Muscle layer of colon (tissue), 2 donors: Measurements from ENCODE around the gene RGS10.

Source experiments
- H3K27ac ChIP-seq: one replicate; pipeline ENCODE4 v1.7.0; 2013; ENCODE audit warnings: low read depth, mild to moderate bottlenecking, low read length, moderate library complexity
- H3K27me3 ChIP-seq, 2 donors: one replicate each; pipeline ENCODE4 v1.7.0; 2013; ENCODE audit warnings: low read length in 2 of 2, mild to moderate bottlenecking in 2 of 2; ENCODE audit not compliant: insufficient read depth in 2 of 2, control insufficient read depth in 1 of 2
- H3K36me3 ChIP-seq: one replicate; pipeline ENCODE4 v1.7.0; 2013; ENCODE audit warnings: mild to moderate bottlenecking, low read length; ENCODE audit not compliant: insufficient read depth
- H3K4me1 ChIP-seq: one replicate; pipeline ENCODE4 v1.7.0; 2013; ENCODE audit warnings: mild to moderate bottlenecking, low read length; ENCODE audit not compliant: insufficient read depth
- H3K4me3 ChIP-seq, 2 donors: one replicate each; pipeline ENCODE4 v1.7.0; 2013; ENCODE audit warnings: low read length in 2 of 2, low read depth in 1 of 2, mild to moderate bottlenecking in 1 of 2, moderate library complexity in 1 of 2
- H3K9ac ChIP-seq: one replicate; pipeline ENCODE4 v1.7.0; 2013; ENCODE audit warnings: low read length
- H3K9me3 ChIP-seq: one replicate; pipeline ENCODE4 v1.7.0; 2013; ENCODE audit warnings: mild to moderate bottlenecking, low read length
- donor health status: abdominal sarcoma.
- donor health status: Adenocarcinoma of cecum.

The RGS10 gene

GRCh38 chr10:119549247-119549999 lies 6.9 kb upstream of the RGS10 start:
- no peaks in the 10 kb centered on the region for H3K9me3 ChIP-seq
- H3K4me1 ChIP-seq: peaks cover 12% of the 10 kb centered on the region
- H3K27ac ChIP-seq: no peak overlapping the region
- no peaks in the 10 kb centered on the region for H3K27me3 ChIP-seq
- no peak overlapping the region for H3K9ac ChIP-seq
- H3K4me3 ChIP-seq: no peak overlapping the region
- no peaks in the 10 kb centered on the region for H3K36me3 ChIP-seq

GRCh38 chr10:119546009-119546408 lies 3.5 kb upstream of the RGS10 start:
- Histone ChIP-seq H3K27ac (peak overlapping the region; percentile 10), H3K9me3 (no peaks in the 10 kb centered on the region), H3K9ac (no peak overlapping the region), H3K4me3 (no peak overlapping the region), H3K27me3 (no peaks in the 10 kb centered on the region), H3K36me3 (no peaks in the 10 kb centered on the region), H3K4me1 (peaks cover 22% of the 10 kb centered on the region)

- no peak overlapping the region for H3K9ac ChIP-seq
- peak overlapping the region; percentile 10 for H3K27ac ChIP-seq
- H3K27me3 ChIP-seq: no peaks in the 10 kb centered on the region
Measured at GRCh38 chr10:119545310-119545709, 2.8 kb upstream of the RGS10 start.

GRCh38 chr10:119543814-119544642 lies 1.5 kb upstream of the RGS10 start:
- H3K9ac ChIP-seq: peak overlapping the region; percentile 54
- H3K4me3 ChIP-seq: peak overlapping the region; percentile 4 to 79

More at GRCh38 chr10:119545310-119545709, 2.8 kb upstream of the RGS10 start:
- no peaks in the 10 kb centered on the region for H3K36me3 ChIP-seq
- no peak overlapping the region for H3K4me3 ChIP-seq
- no peaks in the 10 kb centered on the region for H3K9me3 ChIP-seq
- peaks cover 22% of the 10 kb centered on the region for H3K4me1 ChIP-seq

GRCh38 chr10:119542988-119543813 lies 682 bp upstream of the RGS10 start:
- Histone ChIP-seq H3K27ac (peak overlapping the region; percentile 83), H3K4me3 (peak overlapping the region; percentile 74 to 79), H3K4me1 (peaks cover 43% of the 10 kb centered on the region), H3K9me3 (no peaks in the 10 kb centered on the region), H3K27me3 (no peaks in the 10 kb centered on the region), H3K9ac (peak overlapping the region; percentile 54), H3K36me3 (no peaks in the 10 kb centered on the region)

More at GRCh38 chr10:119543814-119544642, 1.5 kb upstream of the RGS10 start:
- no peaks in the 10 kb centered on the region for H3K27me3 ChIP-seq
- peaks cover 35% of the 10 kb centered on the region for H3K4me1 ChIP-seq
- H3K36me3 ChIP-seq: no peaks in the 10 kb centered on the region
- peak overlapping the region; percentile 83 for H3K27ac ChIP-seq
- H3K9me3 ChIP-seq: no peaks in the 10 kb centered on the region

- Histone ChIP-seq H3K4me3 (peak overlapping the region; percentile 74 to 79), H3K4me1 (peaks cover 58% of the 10 kb centered on the region), H3K9me3 (no peaks in the 10 kb centered on the region), H3K9ac (peak overlapping the region; percentile 63), H3K36me3 (no peaks in the 10 kb centered on the region), H3K27me3 (no peaks in the 10 kb centered on the region), H3K27ac (peak overlapping the region; percentile 83)
Measured at GRCh38 chr10:119541459-119542356, 811 bp downstream of the RGS10 start.

- Histone ChIP-seq H3K27ac (peak overlapping the region; percentile 83), H3K4me1 (peaks cover 63% of the 10 kb centered on the region), H3K27me3 (no peaks in the 10 kb centered on the region), H3K36me3 (no peaks in the 10 kb centered on the region), H3K4me3 (peak overlapping the region; percentile 74 to 79), H3K9ac (peak overlapping the region; percentile 63), H3K9me3 (no peaks in the 10 kb centered on the region)
Measured at GRCh38 chr10:119541046-119541445, 1.5 kb downstream of the RGS10 start.

GRCh38 chr10:119540038-119540437 lies 2.5 kb downstream of the RGS10 start:
- Histone ChIP-seq H3K4me1 (peaks cover 63% of the 10 kb centered on the region), H3K9me3 (no peaks in the 10 kb centered on the region), H3K27ac (peak overlapping the region; percentile 83), H3K4me3 (peak overlapping the region in 1 of 2 donors; percentile 79), H3K9ac (peak overlapping the region; percentile 63), H3K36me3 (no peaks in the 10 kb centered on the region), H3K27me3 (no peaks in the 10 kb centered on the region)

- peak overlapping the region; percentile 63 for H3K9ac ChIP-seq
- H3K27ac ChIP-seq: peak overlapping the region; percentile 77
- H3K9me3 ChIP-seq: no peaks in the 10 kb centered on the region
- H3K27me3 ChIP-seq: no peaks in the 10 kb centered on the region
- peaks cover 68% of the 10 kb centered on the region for H3K4me1 ChIP-seq
- H3K36me3 ChIP-seq: no peaks in the 10 kb centered on the region
- H3K4me3 ChIP-seq: peak overlapping the region in 1 of 2 donors; percentile 55
Measured at GRCh38 chr10:119539359-119539825, 3.1 kb downstream of the RGS10 start.

- peak overlapping the region; percentile 63 for H3K9ac ChIP-seq
Measured at GRCh38 chr10:119538632-119539358, 3.7 kb downstream of the RGS10 start.

More at GRCh38 chr10:119538632-119539358, 3.7 kb downstream of the RGS10 start:
- no peaks in the 10 kb centered on the region for H3K36me3 ChIP-seq
- peaks cover 64% of the 10 kb centered on the region for H3K4me1 ChIP-seq
- peak overlapping the region in 1 of 2 donors; percentile 55 for H3K4me3 ChIP-seq
- H3K27me3 ChIP-seq: no peaks in the 10 kb centered on the region
- H3K27ac ChIP-seq: peak overlapping the region; percentile 77
- no peaks in the 10 kb centered on the region for H3K9me3 ChIP-seq
